MCF 10A (cell line): ENCODE data around the gene NRXN3. TPM values are rescaled to one million over a fixed set of nuclear protein-coding genes. Genes with fewer than 3 reads are reported as not detected.

Experiments used
- BruUV-seq: library from RNA; stranded (reverse); fragments of 400-500 nt; replicated peaks from 2 replicates; lab custom pipeline; 2021; lab: Mats Ljungman, UMichigan
- CTCF ChIA-PET: fragments of 300-600 bp; sonication (Branson Sonifier 250); formaldehyde crosslinking; extraction: SDS; loops from one replicate; lab custom pipeline; 2021; ENCODE audit warnings: antibody characterized with exemption, inconsistent platforms; lab: Yijun Ruan, JAX
- POLR2A ChIA-PET: fragments of 300-600, 350-650 bp; sonication (Branson Sonifier 250); formaldehyde crosslinking; extraction: SDS; loops from one replicate; lab custom pipeline; 2020; ENCODE audit warnings: antibody characterized with exemption, inconsistent platforms; lab: Yijun Ruan, JAX
- DNase-seq: peaks from one replicate; pipeline ENCODE4 v3.0.0-alpha.2; 2018; ENCODE audit not compliant: unreplicated experiment
- H3K27ac Mint-ChIP-seq: one replicate; pipeline ENCODE4 v1.8.0; 2022; ENCODE audit warnings: mild to moderate bottlenecking, low read depth, mixed read lengths; ENCODE audit not compliant: unreplicated experiment
- H3K27me3 Mint-ChIP-seq: one replicate; pipeline ENCODE4 v1.8.0; 2022; ENCODE audit warnings: mixed read lengths; ENCODE audit not compliant: insufficient read depth, unreplicated experiment
- H3K36me3 Mint-ChIP-seq: one replicate; pipeline ENCODE4 v1.8.0; 2022; ENCODE audit warnings: mild to moderate bottlenecking, moderate library complexity, mixed read lengths; ENCODE audit not compliant: insufficient read depth, unreplicated experiment
- H3K4me1 Mint-ChIP-seq: one replicate; pipeline ENCODE4 v1.8.0; 2022; ENCODE audit warnings: mixed read lengths; ENCODE audit not compliant: insufficient read depth, unreplicated experiment
- H3K4me3 Mint-ChIP-seq: one replicate; pipeline ENCODE4 v1.8.0; 2022; ENCODE audit warnings: mild to moderate bottlenecking, moderate library complexity, mixed read lengths; ENCODE audit not compliant: unreplicated experiment
- H3K9me3 Mint-ChIP-seq: one replicate; pipeline ENCODE4 v1.8.0; 2022; ENCODE audit warnings: mixed read lengths; ENCODE audit not compliant: unreplicated experiment
- intact Hi-C: fragments of 100-400 bp; cut with micrococcal nuclease; formaldehyde crosslinking; loops from 2 replicates; pipeline ENCODE4 v1.14.1; 2022
- total RNA-seq: library from RNA; stranded (reverse); gene quantifications from 2 replicates; pipeline ENCODE4 v1.2.3, GENCODE V29; 2022
- TF ChIP-seq, protein P1 (sequence below): fragments of 200-600 bp; IDR thresholded peaks from one replicate; pipeline ENCODE4 v1.8.0; 2022; ENCODE audit warnings: antibody characterized with exemption, mild to moderate bottlenecking; ENCODE audit not compliant: unreplicated experiment

The NRXN3 gene
- total RNA-seq, 1 experiment from 2014 or later, result not detected

DNA sequence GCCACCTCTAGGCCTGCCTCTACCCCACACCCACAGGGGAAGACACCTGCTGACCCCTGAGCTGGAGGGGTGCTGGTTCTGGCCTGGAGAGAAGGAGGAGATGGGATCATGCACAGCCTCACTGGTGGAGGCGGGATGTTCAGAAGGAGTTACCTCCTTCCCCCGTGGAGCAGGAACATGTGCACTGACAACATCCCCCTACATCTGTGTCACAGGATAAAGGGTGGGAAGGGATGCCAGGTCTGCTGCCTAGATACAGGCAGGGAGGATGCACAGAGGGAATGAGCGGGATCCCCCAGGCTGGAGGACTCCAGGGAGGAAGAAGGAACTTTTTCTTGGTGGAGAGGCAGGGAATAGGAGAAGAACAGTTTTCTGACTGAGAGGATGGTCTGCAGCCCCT, 8.8 kb downstream of the NRXN3 start:
- no peak overlapping the region for H3K4me3 Mint-ChIP-seq
- H3K27ac Mint-ChIP-seq, result no peak overlapping the region
- H3K36me3 Mint-ChIP-seq, result peaks cover 6% of the 10 kb centered on the region
- ChIA-PET POLR2A (no interaction called here), CTCF (no interaction called here)
- intact Hi-C loops, result no loop called here
- H3K9me3 Mint-ChIP-seq, result no peaks in the 10 kb centered on the region
- no peaks in the 10 kb centered on the region for H3K4me1 Mint-ChIP-seq
- TF ChIP-seq, protein P1, sequence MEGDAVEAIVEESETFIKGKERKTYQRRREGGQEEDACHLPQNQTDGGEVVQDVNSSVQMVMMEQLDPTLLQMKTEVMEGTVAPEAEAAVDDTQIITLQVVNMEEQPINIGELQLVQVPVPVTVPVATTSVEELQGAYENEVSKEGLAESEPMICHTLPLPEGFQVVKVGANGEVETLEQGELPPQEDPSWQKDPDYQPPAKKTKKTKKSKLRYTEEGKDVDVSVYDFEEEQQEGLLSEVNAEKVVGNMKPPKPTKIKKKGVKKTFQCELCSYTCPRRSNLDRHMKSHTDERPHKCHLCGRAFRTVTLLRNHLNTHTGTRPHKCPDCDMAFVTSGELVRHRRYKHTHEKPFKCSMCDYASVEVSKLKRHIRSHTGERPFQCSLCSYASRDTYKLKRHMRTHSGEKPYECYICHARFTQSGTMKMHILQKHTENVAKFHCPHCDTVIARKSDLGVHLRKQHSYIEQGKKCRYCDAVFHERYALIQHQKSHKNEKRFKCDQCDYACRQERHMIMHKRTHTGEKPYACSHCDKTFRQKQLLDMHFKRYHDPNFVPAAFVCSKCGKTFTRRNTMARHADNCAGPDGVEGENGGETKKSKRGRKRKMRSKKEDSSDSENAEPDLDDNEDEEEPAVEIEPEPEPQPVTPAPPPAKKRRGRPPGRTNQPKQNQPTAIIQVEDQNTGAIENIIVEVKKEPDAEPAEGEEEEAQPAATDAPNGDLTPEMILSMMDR, result no peak
- no TSS peak for BruUV-seq
- no peak for DNase-seq
- H3K27me3 Mint-ChIP-seq, result peaks cover 46% of the 10 kb centered on the region

DNA sequence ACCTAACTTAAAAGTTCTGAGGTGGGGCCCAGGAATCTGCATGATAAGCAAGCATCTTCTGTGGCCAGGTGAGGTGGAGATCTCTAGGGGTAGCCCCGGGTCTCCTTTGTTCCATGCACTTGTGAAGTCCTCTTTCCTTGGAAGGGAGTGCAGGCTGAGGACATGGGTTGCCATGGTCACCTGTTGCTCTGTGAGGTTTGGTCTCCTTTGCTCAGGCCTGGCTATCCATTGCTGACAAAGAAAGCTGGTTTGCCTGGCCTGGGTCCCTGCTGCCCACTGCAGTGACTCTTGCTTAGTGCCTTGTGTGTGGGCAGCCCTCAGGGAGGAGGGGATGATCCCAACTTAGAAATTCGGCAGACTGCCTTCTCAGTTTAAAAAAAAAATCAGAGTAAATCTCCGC, 11.1 kb downstream of the NRXN3 start:
- Mint-ChIP-seq H3K9me3 (no peaks in the 10 kb centered on the region), H3K27me3 (peaks cover 54% of the 10 kb centered on the region), H3K4me3 (no peak overlapping the region), H3K36me3 (peaks cover 6% of the 10 kb centered on the region), H3K4me1 (no peaks in the 10 kb centered on the region), H3K27ac (no peak overlapping the region)
- ChIA-PET CTCF (no interaction called here), POLR2A (no interaction called here)
- DNase-seq, result no peak
- TF ChIP-seq, protein P1, result no peak
- BruUV-seq, result no TSS peak
- intact Hi-C loops, result no loop called here

DNA sequence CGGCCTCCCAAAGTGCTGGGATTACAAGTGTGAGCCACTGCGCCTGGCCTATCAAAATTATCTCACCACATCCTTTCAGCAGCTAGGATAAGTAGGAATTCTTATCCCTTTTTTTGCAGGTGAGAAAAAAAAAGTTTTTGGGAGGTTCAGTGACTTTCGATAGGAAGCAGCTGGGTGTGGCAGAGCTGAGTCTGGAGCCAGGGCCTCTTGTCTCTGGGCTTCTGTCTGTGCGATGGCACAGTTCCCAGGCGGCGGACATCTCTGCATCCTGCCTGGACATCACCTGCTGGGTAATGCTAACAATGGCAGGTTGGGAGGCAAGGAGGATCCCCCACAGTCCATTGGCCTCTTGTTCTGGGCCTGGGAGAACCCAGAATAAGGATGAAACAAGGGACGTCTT, 12.5 kb downstream of the NRXN3 start:
- ChIA-PET CTCF (no interaction called here), POLR2A (no interaction called here)
- BruUV-seq, result no TSS peak
- Mint-ChIP-seq H3K27ac (no peak overlapping the region), H3K36me3 (peaks cover 6% of the 10 kb centered on the region), H3K4me1 (no peaks in the 10 kb centered on the region), H3K4me3 (no peak overlapping the region), H3K27me3 (peaks cover 67% of the 10 kb centered on the region), H3K9me3 (no peaks in the 10 kb centered on the region)
- TF ChIP-seq, protein P1, result no peak
- intact Hi-C loops, result no loop called here
- no peak for DNase-seq

DNA sequence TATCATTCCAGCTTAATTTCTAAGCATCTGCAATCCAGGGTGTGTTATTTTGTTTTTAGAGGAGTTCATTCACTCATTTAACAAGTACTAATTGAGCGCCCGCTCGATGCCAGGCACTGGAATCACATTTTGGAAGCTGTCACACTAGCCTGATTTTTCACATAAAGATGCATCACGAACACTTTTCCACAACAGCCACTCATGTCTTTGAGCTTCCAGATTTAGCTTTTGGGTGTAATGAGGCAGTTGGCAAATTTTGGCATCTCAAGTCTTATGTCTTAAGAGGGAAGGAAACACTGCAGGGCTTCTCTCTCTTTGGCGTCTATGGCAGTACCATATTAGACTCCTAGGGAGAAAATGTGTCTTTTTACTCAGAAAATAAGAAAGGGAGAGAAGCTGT, 14.0 kb downstream of the NRXN3 start:
- no TSS peak for BruUV-seq
- CTCF ChIA-PET, result no interaction called here
- no peaks in the 10 kb centered on the region for H3K9me3 Mint-ChIP-seq
- no peak overlapping the region for H3K27ac Mint-ChIP-seq
- H3K4me3 Mint-ChIP-seq, result no peak overlapping the region
- intact Hi-C loops, result no loop called here
- H3K27me3 Mint-ChIP-seq, result peaks cover 64% of the 10 kb centered on the region
- no peak for DNase-seq
- H3K4me1 Mint-ChIP-seq, result no peaks in the 10 kb centered on the region
- H3K36me3 Mint-ChIP-seq, result no peaks in the 10 kb centered on the region
- POLR2A ChIA-PET, result no interaction called here
- TF ChIP-seq, protein P1, result no peak
